K562 (cell line): Measurements from ENCODE around the gene DDX54. TPM values are rescaled to one million over a fixed set of nuclear protein-coding genes. Genes with fewer than 3 reads are reported as not detected.

Experiments
- ATAC-seq: fragments of 200-7000 bp; cut with Tn5 transposase; 3 replicates; pipeline ENCODE4 v1.9.1; 2020; ENCODE audit warnings: moderate library complexity
- BruUV-seq: library from RNA; stranded (reverse); fragments of 400-500 nt; replicated peaks from 2 replicates; lab custom pipeline; 2021; lab: Mats Ljungman, UMichigan
- CTCF ChIA-PET: fragments of 300-600 bp; formaldehyde crosslinking; extraction: SDS; loops from one replicate; lab custom pipeline; 2021; ENCODE audit warnings: low intra/inter-chr PET ratio; lab: Yijun Ruan, JAX
- POLR2A ChIA-PET: fragments of 300-600, 350-650 bp; sonication (Branson Sonifier 250); formaldehyde crosslinking; extraction: SDS; loops from one replicate; lab custom pipeline; 2021; ENCODE audit warnings: antibody characterized with exemption, inconsistent platforms; lab: Yijun Ruan, JAX
- DNase-seq, 4 experiments: peaks; one replicate each; pipeline versions ENCODE4 v3.0.0 to v3.0.0-alpha.2; 2011 to 2018; ENCODE audit warnings: low spot score in 3 of 4, mixed read lengths in 3 of 4; ENCODE audit errors: extremely low read depth in 1 of 4
- FAIRE-seq: peaks from 2 replicates; lab custom pipeline; 2011; peaks lifted over from hg19 to GRCh38; lab: Jason Lieb, UNC
- H2AFZ ChIP-seq: 2 replicates; pipeline ENCODE4 v1.6.0; 2011; ENCODE audit warnings: low read depth, low read length, control low read depth, inconsistent platforms
- H3K27ac ChIP-seq: fragments of 200-600 bp; 3 replicates; pipeline ENCODE4 v1.8.0; 2011; ENCODE audit warnings: low read depth, mild to moderate bottlenecking, control low read depth, inconsistent platforms, low read length, moderate library complexity, mixed read lengths; ENCODE audit errors: extremely low read depth
- H3K27me3 ChIP-seq, 2 experiments: fragments of 300-600 bp in 1 of 2; 2 replicates in 1 of 2; 3 replicates in 1 of 2; pipeline versions ENCODE4 v1.6.0 to v1.8.0; 2011; ENCODE audit warnings: inconsistent platforms in 2 of 2, low read length in 2 of 2, mild to moderate bottlenecking in 1 of 2, mixed read lengths in 1 of 2, moderate library complexity in 1 of 2; ENCODE audit not compliant: control insufficient read depth in 2 of 2, insufficient read depth in 2 of 2
- H3K36me3 ChIP-seq: fragments of 300-600 bp; 3 replicates; pipeline ENCODE4 v1.8.0; 2011; ENCODE audit warnings: mild to moderate bottlenecking, low read length, inconsistent platforms; ENCODE audit not compliant: control insufficient read depth, insufficient read depth
- H3K4me1 ChIP-seq, 2 experiments: fragments of 200-600 bp in 1 of 2; replicated peaks in 1 of 2; 2 replicates in 1 of 2; 3 replicates in 1 of 2; pipeline versions ENCODE4 v1.5.1 to v1.8.0; 2011; ENCODE audit warnings: inconsistent platforms in 2 of 2, low read length in 2 of 2, mild to moderate bottlenecking in 1 of 2, mixed read lengths in 1 of 2, moderate library complexity in 1 of 2; ENCODE audit not compliant: control insufficient read depth in 2 of 2, insufficient read depth in 2 of 2
- H3K4me2 ChIP-seq: 2 replicates; pipeline ENCODE4 v1.6.1; 2011; ENCODE audit warnings: low read length, control low read depth, inconsistent platforms, mixed read lengths; ENCODE audit not compliant: insufficient read depth
- H3K4me3 ChIP-seq: fragments of 200-600 bp; sonication (generic), shearing (Covaris generic); 2 replicates; pipeline ENCODE4 v1.5.1; 2016; ENCODE audit warnings: control low read depth, inconsistent platforms
- H3K79me2 ChIP-seq: fragments of 200-600 bp; 3 replicates; pipeline ENCODE4 v1.8.0; 2011; ENCODE audit warnings: low read length, inconsistent platforms; ENCODE audit not compliant: control insufficient read depth, insufficient read depth
- H3K9ac ChIP-seq, 2 experiments: 2 replicates each; pipeline versions ENCODE4 v1.6.0 to v1.6.1; 2011; ENCODE audit warnings: low read depth in 2 of 2, low read length in 2 of 2, control low read depth in 1 of 2, inconsistent platforms in 1 of 2, mild to moderate bottlenecking in 1 of 2, mixed read lengths in 1 of 2; ENCODE audit not compliant: insufficient read depth in 1 of 2
- H3K9me1 ChIP-seq: one replicate; pipeline ENCODE4 v1.6.0; 2011; ENCODE audit warnings: inconsistent platforms, mild to moderate bottlenecking, low read length, moderate library complexity; ENCODE audit not compliant: control insufficient read depth, insufficient read depth
- H3K9me3 ChIP-seq: replicated peaks from 2 replicates; pipeline ENCODE4 v1.5.1; 2011; ENCODE audit warnings: low read depth, low read length, inconsistent platforms; ENCODE audit not compliant: control insufficient read depth, insufficient read depth
- H4K20me1 ChIP-seq: replicated peaks from 2 replicates; pipeline ENCODE4 v1.6.1; 2011; ENCODE audit warnings: low read length, inconsistent platforms, mixed read lengths; ENCODE audit not compliant: control insufficient read depth, insufficient read depth
- ETV6 ChIP-seq, 3 experiments: fragments of 150-350 bp in 1 of 3; sonication (generic) in 1 of 3; formaldehyde crosslinking in 1 of 3; IDR thresholded peaks; 2 replicates each; pipeline versions ENCODE4 v1.6.1 to v1.8.0; 2014 to 2022; ENCODE audit warnings: borderline replicate concordance in 2 of 3, low read depth in 2 of 3, antibody characterized with exemption in 1 of 3, low read length in 1 of 3, mild to moderate bottlenecking in 1 of 3, missing genetic modification reagents in 1 of 3
- MCM3 ChIP-seq: fragments of 450-650 bp; IDR thresholded peaks from 2 replicates; pipeline ENCODE4 v1.6.1; 2016
- MGA ChIP-seq: fragments of 450-650 bp; IDR thresholded peaks from 2 replicates; pipeline ENCODE4 v1.6.1; 2016; ENCODE audit warnings: mild to moderate bottlenecking, moderate library complexity
- PRDM10 ChIP-seq: fragments of 450-650 bp; IDR thresholded peaks from 2 replicates; pipeline ENCODE4 v1.6.1; 2018; ENCODE audit not compliant: partially characterized antibody
- WGBS: fragments of 100-300 bp; shearing (Covaris generic); methylation state at CpG from one replicate; pipeline ENCODE4 v1.1.6; 2016; ENCODE audit warnings: low coverage, mixed read lengths; ENCODE audit not compliant: insufficient coverage; ENCODE audit errors: missing lambda C conversion rate; 5-methylcytosine and 5-hydroxymethylcytosine counted together
- in situ Hi-C: fragments of 300-500 bp; cut with MboI; formaldehyde crosslinking; loops from 4 replicates; pipeline ENCODE4 v1.15.0; 2018; ENCODE audit warnings: inconsistent platforms, mixed read lengths
- intact Hi-C: fragments of 100-400 bp; cut with micrococcal nuclease; formaldehyde crosslinking; loops from 2 replicates; pipeline ENCODE4 v1.14.2; 2022
- polyA plus RNA-seq, 8 experiments: library from polyadenylated mRNA; depleted of rRNA in 4 of 8; stranded (reverse) in 5 of 8; unstranded in 3 of 8; fragments of >200 nt; fragmentation: Nextera tagmentation in 2 of 8; fragmentation: Illumina TruSeq in 1 of 8; extraction: Ambion mirVana in 2 of 8; extraction: Trizol in 1 of 8; gene quantifications; 2 replicates each; pipeline versions ENCODE4 v1.2.1 to v1.2.3, GENCODE V29; 2011 to 2014; ENCODE audit warnings: inconsistent platforms in 1 of 8, missing spikeins in 1 of 8
- total RNA-seq, 7 experiments: library from RNA; depleted of rRNA in 6 of 7; stranded (reverse); fragments of >200 nt in 6 of 7; fragmentation: Illumina TruSeq in 2 of 7; extraction: Trizol in 2 of 7; gene quantifications; 2 replicates each; pipeline versions ENCODE4 v1.2.1 to v1.2.3, GENCODE V29; 2011 to 2021; ENCODE audit warnings: low replicate concordance in 1 of 7

Gene DDX54
- total and polyA plus RNA-seq, 9 of the 15 experiments (the other 6 are each of a cell fraction or from before 2014, with no cell fraction given): 1.4 to 135 (median 51.4) TPM

GRCh38 chr12:113194971-113195391, 9.7 kb upstream of the DDX54 start (continued):
- TF ChIP-seq ETV6 (IDR thresholded peaks at IDR 0.05; ENCODE audit: borderline replicate concordance in 1 of 2, low read depth in 2 of 2, low read length in 1 of 2) (no peak), ETV6 (CRISPR knock-in tag; IDR thresholded peaks at IDR 0.05; ENCODE audit: borderline replicate concordance) (no peak)

- H3K79me2 ChIP-seq: peaks cover 19% of the 10 kb centered on the region
- no peak; the same call in 1 of the 3 replicates for ATAC-seq
- in situ Hi-C loops: loop anchor here (10.0 to 25.0 kb wide), 2 partner anchors 221 to 454 kb away; partner anchors contain the start of genes SDS and SDSL
- peaks cover 25 to 39% of the 10 kb centered on the region in 2 experiments for H3K4me1 ChIP-seq
- POLR2A ChIA-PET: interaction anchor here (0.6 kb wide), 2 partner anchors 38 to 132 kb away, joined by 3 read pairs; no protein-coding TSS in a partner anchor
- H3K9me3 ChIP-seq: no peaks in the 10 kb centered on the region
- CTCF ChIA-PET: no interaction called here
- no peak overlapping the region for H3K4me3 ChIP-seq
- no peak overlapping the region for H3K27ac ChIP-seq
- H3K4me2 ChIP-seq: peak overlapping the region; percentile 46; the same call in 1 of the 2 replicates
- DNase-seq: peak in 3 of 4 experiments; percentile 39 to 42 (median 39)
- intact Hi-C loops: no loop called here
- H2AFZ ChIP-seq: 0 out of 2 replicates have a peak overlapping the region, but pooled peaks have one; percentile 25
- H3K27me3 ChIP-seq: no peaks in the 10 kb centered on the region
- no peaks in the 10 kb centered on the region for H4K20me1 ChIP-seq
- peak overlapping the region in 1 of 2 experiments; percentile 30; a peak in 1 of 4 replicates for H3K9ac ChIP-seq
- WGBS: 66% methylated on average over 16 of the region's 19 CpGs
- no peaks in the 10 kb centered on the region for H3K9me1 ChIP-seq
- H3K36me3 ChIP-seq: peaks cover 50% of the 10 kb centered on the region
- no TSS peak for BruUV-seq
- FAIRE-seq: no peak
- TF ChIP-seq MGA (no peak), PRDM10 (peak; percentile 47), MCM3 (no peak)
Observed at GRCh38 chr12:113191227-113191626, 5.9 kb upstream of the DDX54 start.
